Right forelimb (tissue), 1 donor: Measurements from ENCODE around the gene DGCR6.
A peak's percentile ranks its signal among the peaks of the same experiment; 100 is the strongest.
"Not testable (repeated sequence)": the region's sequence is repeated elsewhere in the genome, so short reads cannot be mapped to it uniquely, and the experiment has no call there.

ENCODE experiments used
- DNase-seq: peaks from one replicate; pipeline ENCODE4 v3.0.0-alpha.2; 2018

DGCR6 gene

GRCh38 chr22:18905540-18906409 lies at the start of gene DGCR6:
DGCR6 (plus strand) TSS chr22:18906320; CDS start chr22:18906375, 55 bp downstream.
- DNase-seq, result no peak

- DNase-seq, result not testable (repeated sequence)
These were observed 46.8 kb upstream of the DGCR6 start for GRCh38 chr22:18859314-18859713.

GRCh38 chr22:18881260-18881659 lies 24.9 kb upstream of the DGCR6 start:
- not testable (repeated sequence) for DNase-seq

- DNase-seq, result not testable (repeated sequence)
These were observed 21.7 kb upstream of the DGCR6 start for GRCh38 chr22:18884465-18884864.

- no peak for DNase-seq
These were observed 18.0 kb upstream of the DGCR6 start for GRCh38 chr22:18888115-18888514.

GRCh38 chr22:18890510-18891192 lies 15.5 kb upstream of the DGCR6 start:
- DNase-seq, result not testable (repeated sequence)

GRCh38 chr22:18893775-18894174 lies 12.3 kb upstream of the DGCR6 start:
- DNase-seq, result not testable (repeated sequence)

GRCh38 chr22:18896037-18896657 lies 10.0 kb upstream of the DGCR6 start:
- peak; percentile 11 for DNase-seq

- DNase-seq, result not testable (repeated sequence)
These were observed 258 bp downstream of the DGCR6 start for GRCh38 chr22:18906410-18906745.

GRCh38 chr22:18906896-18907295 lies 776 bp downstream of the DGCR6 start:
- DNase-seq, result no peak

- no peak for DNase-seq
These were observed 3.4 kb downstream of the DGCR6 start for GRCh38 chr22:18909556-18909955.

GRCh38 chr22:18911535-18911934 lies 5.4 kb downstream of the DGCR6 start:
- not testable (repeated sequence) for DNase-seq

- DNase-seq, result not testable (repeated sequence)
These were observed 6.3 kb downstream of the DGCR6 start for GRCh38 chr22:18912264-18912946.

- not testable (repeated sequence) for DNase-seq
These were observed 8.4 kb downstream of the DGCR6 start for GRCh38 chr22:18914558-18914957.

GRCh38 chr22:18915550-18915949 lies 9.4 kb downstream of the DGCR6 start:
- not testable (repeated sequence) for DNase-seq

GRCh38 chr22:18917818-18918217 lies 11.7 kb downstream of the DGCR6 start:
- not testable (repeated sequence) for DNase-seq

- not testable (repeated sequence) for DNase-seq
These were observed 14.3 kb downstream of the DGCR6 start for GRCh38 chr22:18920257-18920902.

- DNase-seq, result no peak
These were observed 19.4 kb downstream of the DGCR6 start for GRCh38 chr22:18925368-18926064.

- DNase-seq, result no peak
These were observed 20.9 kb downstream of the DGCR6 start for GRCh38 chr22:18927020-18927419.

- DNase-seq, result no peak
These were observed 21.5 kb downstream of the DGCR6 start for GRCh38 chr22:18927573-18927972.

GRCh38 chr22:18929459-18929858 lies 23.3 kb downstream of the DGCR6 start:
- no peak for DNase-seq
